ENCODE measurements around the gene SLC26A2. TPM values are rescaled to one million over a fixed set of nuclear protein-coding genes. Genes with fewer than 3 reads are reported as not detected.

Gene SLC26A2
- total RNA-seq, 1 donor from 2014 or later = 2.9 TPM

DNA sequence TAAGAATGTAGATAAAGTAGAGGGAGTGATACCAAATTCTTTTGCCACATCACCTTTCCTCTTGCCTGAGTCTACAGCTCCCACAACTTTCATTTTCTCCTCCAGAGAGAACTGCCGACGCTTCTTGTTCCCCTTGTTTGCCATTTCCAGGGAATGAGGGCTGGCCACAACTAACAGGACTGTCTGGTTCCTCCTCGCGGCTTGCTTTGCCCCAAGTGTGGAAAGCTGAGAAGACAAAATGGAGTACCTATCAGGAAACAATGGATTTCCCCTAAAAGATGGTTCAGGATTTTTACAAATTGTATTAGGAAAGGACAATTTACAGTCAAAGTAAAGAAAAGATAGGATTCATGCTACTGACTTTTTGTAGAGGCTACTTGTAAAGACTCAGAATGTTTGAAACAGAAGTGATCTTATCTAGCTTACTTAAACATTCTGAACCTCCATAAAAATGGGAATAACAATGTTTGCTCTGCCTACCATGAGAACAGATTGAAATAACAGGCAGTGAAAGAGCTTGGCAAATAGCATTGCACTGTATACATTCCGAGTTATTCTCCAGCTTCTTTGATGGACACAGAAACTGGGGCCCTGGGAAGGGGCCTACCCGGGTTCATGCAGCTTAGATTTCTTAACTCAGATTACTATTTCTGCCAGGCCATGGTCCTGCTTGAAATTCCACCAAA is 35.8 kb downstream of the SLC26A2 start:
- no peak for DNase-seq
- intact Hi-C loops (cut with DNase I) = no loop called here

DNA sequence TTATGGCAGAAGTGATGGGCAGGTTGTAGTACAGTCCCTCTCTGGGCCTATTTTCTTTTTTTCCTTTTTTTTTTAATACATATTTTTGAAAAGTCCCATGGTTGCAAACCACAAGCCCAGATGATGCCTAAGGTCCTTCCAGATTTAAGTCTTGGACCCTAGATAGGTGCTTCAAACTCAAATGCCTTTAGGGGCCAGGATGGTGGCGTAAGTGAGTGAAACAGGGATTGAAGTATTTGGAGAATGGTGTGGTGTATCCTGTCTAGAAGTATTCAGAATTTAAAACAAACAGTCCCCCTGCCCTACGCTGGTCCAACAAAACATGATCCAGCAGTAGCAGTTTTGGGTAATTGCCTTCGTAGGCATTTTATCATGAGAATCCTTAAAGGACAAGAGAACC is 37.7 kb downstream of the SLC26A2 start:
- intact Hi-C loops (cut with DNase I) = no loop called here
- DNase-seq (no peak), ATAC-seq (ENCODE audit: poor library complexity) (no peak)

More for the DNA sequence above, 35.8 kb downstream of the SLC26A2 start:
- no peak for ATAC-seq (ENCODE audit: poor library complexity)

- ATAC-seq (ENCODE audit: poor library complexity) (no peak), DNase-seq (no peak)
- intact Hi-C loops (cut with DNase I) = no loop called here
These were observed 38.8 kb downstream of the SLC26A2 start for GRCh38 chr5:149999359-149999758.

GRCh38 chr5:149999866-150000255 is 39.3 kb downstream of the SLC26A2 start:
- no peak for ATAC-seq (ENCODE audit: poor library complexity)

DNA sequence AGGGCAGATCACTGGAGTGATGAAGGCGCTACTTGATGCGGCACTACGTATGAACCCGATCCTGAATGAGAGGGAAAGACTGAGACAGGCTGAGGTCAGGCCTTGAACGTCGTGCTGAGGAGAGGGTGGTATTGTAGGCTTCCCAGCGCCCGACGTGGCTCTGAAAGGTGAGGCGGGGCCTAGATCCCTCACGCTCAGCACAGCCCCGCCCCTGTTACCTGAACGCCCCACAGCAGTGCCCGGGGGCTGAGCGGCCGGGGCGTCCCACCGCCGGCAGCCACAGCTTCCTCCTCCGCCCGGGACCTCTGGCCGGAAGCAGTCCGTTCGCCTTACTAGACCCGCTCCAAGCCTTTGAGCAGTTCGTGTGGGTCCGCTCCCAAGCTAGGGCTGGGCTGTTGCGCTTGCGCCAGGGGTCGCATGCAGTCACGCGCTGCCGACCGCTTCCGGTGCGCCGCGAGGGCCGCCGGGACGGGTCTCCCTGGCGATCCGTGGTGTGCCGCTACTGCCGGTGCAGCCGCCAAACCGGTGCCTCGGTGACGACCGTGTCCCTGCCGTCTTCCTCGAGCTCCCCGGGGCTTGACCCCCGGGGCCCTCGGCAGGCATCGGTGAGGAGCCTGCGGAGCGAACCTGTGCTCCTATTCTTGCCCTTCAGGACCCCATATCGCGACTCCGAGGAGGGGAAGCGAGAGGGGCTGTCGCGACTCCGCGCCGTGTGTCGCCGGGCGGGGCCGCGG is 39.9 kb downstream of the SLC26A2 start, which contains the start of the genes HMGXB3 and TIGD6:
Gene HMGXB3 (plus strand): TSS at position 484 of the 734 bp plus-strand sequence. CDS start 4,114 bp downstream, outside the sequence.
Gene TIGD6 (minus strand): TSS at position 399 of the 734 bp plus-strand sequence. CDS start 4,306 bp downstream, outside the sequence.
- intact Hi-C loops (cut with DNase I) = no loop called here
- DNase-seq (peak; percentile 95), ATAC-seq (ENCODE audit: poor library complexity) (peak; percentile 98)

More at GRCh38 chr5:149999866-150000255, 39.3 kb downstream of the SLC26A2 start:
- intact Hi-C loops (cut with DNase I) = no loop called here
- no peak for DNase-seq

DNA sequence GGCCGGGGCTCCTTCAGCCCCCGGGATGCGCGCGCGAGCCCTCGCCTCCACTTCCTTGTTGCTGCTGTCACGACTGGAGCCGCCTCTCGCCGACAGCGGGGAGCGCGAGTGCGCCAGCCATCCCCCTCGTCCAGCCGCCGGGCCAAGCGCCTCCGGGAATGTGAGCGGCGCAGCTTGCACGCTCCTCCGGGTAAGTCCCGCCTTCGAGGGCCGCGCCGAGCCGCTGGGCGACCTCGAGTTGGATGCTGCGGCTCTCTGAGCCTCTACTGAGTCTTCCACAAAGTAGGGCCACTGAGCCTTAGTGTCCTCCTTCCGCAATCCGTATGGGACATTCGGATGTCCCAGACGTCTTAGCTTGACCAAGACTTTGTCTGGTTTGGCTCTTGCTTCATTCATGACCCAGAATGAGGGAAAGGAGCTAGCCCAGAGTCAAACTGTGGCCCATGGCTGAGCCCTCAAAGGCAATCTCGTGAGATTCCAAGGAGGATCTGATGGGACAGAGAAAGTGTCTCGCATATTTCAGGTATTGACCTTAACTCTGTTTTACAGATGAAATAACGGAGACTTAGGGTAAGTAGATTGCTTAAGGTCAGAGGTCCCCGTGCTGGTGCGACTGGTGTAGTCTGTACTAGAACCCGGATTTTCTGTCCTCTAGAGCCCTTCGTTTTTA is 40.6 kb downstream of the SLC26A2 start:
- ATAC-seq (ENCODE audit: poor library complexity) = peak; percentile 52
- intact Hi-C loops (cut with DNase I) = no loop called here
- peak; percentile 73 for DNase-seq

GRCh38 chr5:150001660-150002486 is 41.3 kb downstream of the SLC26A2 start:
- intact Hi-C loops (cut with DNase I) = no loop called here
- peak; percentile 49 for ATAC-seq (ENCODE audit: poor library complexity)
- DNase-seq = no peak

- no peak for ATAC-seq (ENCODE audit: poor library complexity)
These were observed 45.8 kb downstream of the SLC26A2 start for GRCh38 chr5:150006318-150006717.

GRCh38 chr5:150007050-150007449 is 46.5 kb downstream of the SLC26A2 start:
- intact Hi-C loops (cut with DNase I) = no loop called here
- DNase-seq (no peak), ATAC-seq (ENCODE audit: poor library complexity) (no peak)

More at GRCh38 chr5:150006318-150006717, 45.8 kb downstream of the SLC26A2 start:
- intact Hi-C loops (cut with DNase I) = no loop called here
- DNase-seq = no peak

DNA sequence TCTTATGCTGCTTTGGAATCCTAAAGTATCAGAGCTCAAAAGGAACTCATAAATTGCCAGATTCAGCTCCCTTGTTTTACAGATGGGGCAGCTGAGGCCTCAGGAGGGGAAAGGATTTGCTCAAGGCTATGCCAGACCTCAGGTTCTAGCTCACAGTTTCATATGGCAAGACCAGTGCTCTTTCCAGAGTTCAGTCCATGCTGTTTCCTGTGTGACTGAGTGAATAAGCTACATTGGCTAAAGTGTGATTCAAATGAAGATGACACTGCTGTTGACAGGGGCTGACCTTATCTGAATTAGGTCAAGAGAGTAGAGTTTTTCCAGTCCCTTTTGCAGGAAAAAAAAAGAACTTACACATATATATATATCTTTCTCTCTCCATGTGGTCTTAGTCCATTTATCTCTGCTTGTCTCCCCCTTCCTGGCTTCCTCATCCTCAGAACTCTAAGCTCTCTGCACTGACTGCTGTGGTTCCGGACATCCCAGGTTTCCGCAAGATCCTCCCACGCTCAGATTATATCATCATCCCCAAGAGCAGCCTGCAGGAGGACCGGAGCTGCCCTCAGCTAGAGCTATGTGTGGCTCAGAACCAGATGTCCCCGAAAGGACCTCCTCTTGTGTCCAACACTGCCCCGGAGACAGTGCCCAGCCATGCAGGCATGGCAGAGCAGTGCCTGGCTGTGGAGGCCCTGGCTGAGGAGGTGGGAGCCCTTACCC is 49.3 kb downstream of the SLC26A2 start:
- ATAC-seq (ENCODE audit: poor library complexity) (peak; percentile 31), DNase-seq (no peak)
- intact Hi-C loops (cut with DNase I) = no loop called here

GRCh38 chr5:150013931-150014330 is 53.4 kb downstream of the SLC26A2 start:
- DNase-seq = no peak
- ATAC-seq (ENCODE audit: poor library complexity) = no peak
- intact Hi-C loops (cut with DNase I) = no loop called here

- intact Hi-C loops (cut with DNase I) = no loop called here
- ATAC-seq (ENCODE audit: poor library complexity) (no peak), DNase-seq (no peak)
These were observed 53.9 kb downstream of the SLC26A2 start for GRCh38 chr5:150014456-150014855.

DNA sequence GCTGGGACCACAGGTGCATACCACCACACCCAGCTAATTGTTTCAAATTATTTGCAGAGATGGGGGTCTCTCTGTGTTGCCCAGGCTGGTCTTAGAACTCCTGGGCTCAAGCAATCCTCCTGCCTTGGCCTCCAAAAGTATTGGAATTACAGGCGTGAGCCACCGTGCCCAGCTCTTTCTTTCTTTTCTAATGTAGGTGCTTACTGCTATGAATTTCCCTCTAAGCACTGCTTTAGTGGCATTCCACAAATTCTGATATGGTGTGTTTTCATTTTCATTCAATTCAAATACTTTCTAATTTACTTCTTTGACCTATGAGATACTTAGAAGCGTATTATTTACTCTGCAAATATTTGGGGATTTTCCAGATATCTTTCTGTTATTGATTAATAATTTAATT is 54.9 kb downstream of the SLC26A2 start:
- DNase-seq (no peak), ATAC-seq (ENCODE audit: poor library complexity) (no peak)
- intact Hi-C loops (cut with DNase I) = no loop called here

- intact Hi-C loops (cut with DNase I) = no loop called here
- DNase-seq = no peak
- ATAC-seq (ENCODE audit: poor library complexity) = no peak
These were observed 56.0 kb downstream of the SLC26A2 start for GRCh38 chr5:150016537-150016936.

- ATAC-seq (ENCODE audit: poor library complexity) = no peak
- DNase-seq = no peak
- intact Hi-C loops (cut with DNase I) = no loop called here
These were observed 56.9 kb downstream of the SLC26A2 start for GRCh38 chr5:150017226-150018005.

DNA sequence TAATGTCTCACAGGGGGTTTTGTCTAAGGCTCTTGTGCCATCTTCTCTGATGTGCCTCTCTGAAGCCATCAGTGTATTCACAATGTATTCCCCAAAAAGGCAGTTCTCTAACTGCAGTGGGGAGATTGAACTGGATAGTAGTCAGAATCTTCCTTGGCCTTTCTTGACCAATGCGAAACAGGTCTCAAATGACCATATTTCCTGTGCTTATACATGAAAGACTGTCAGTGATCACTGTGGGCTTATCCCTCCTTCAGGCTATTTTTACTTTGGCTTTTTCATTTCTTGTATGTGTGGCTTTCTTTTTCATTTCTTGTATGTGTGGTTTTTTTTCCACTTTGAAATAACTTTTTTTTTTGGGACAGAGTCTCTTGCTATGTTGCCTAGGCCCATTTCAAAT is 59.7 kb downstream of the SLC26A2 start:
- intact Hi-C loops (cut with DNase I) = no loop called here
- ATAC-seq (ENCODE audit: poor library complexity) (no peak), DNase-seq (no peak)

- DNase-seq = no peak
- intact Hi-C loops (cut with DNase I) = no loop called here
- ATAC-seq (ENCODE audit: poor library complexity) = peak; percentile 21
These were observed 61.1 kb downstream of the SLC26A2 start for GRCh38 chr5:150021491-150022157.
